ENCODE measurements around the gene GRK1.

DNA sequence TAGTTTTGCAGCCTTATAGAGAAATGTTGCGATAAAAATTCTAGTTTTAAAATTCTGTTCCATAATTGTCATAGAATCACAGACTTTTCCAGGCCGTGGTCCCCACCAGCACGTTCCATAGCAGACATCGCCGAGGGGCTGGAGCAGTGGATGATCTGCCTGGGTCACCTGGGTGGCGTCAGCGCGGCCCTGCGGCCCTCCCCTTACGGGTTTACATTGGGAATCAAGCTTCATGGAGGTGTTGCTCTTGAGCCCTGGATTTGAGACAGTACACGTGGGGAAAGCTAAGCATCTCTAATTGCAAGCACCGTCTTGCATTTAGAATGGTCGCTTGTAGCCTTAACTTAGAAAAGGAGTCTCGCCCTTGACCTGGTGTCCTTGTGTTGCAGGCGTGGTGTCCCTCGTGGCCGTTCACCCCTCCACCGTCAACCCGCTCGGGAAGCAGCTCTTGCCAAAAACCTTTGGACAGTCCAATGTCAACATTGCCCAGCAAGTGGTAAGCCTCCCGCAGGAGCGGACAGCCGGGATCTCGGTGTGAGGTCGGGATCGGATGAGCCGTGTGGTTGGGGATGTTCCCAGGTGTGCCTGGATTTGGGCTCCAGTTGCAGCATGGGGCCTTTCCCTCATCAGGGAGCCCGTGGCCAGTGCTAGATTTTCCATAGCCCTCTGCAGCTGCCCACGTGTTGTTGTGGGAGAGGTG, 44.1 kb upstream of the GRK1 start:
- TF ChIP-seq POLR2A (IDR thresholded peaks at IDR 0.05; ENCODE audit: low read length) = no peak
- no peak for TF ChIP-seq GATA1 (IDR thresholded peaks at IDR 0.05; ENCODE audit: low read depth, low read length)

Measured in erythroblast (primary cell).